ENCODE data around the gene COG5.

Gene COG5

GRCh38 chr7:107505997-107506673 lies 57.6 kb downstream of the COG5 start:
- no peak for DNase-seq (ENCODE audit: low read depth)

GRCh38 chr7:107505362-107505761 lies 58.4 kb downstream of the COG5 start:
- DNase-seq (ENCODE audit: low read depth) = no peak

DNA sequence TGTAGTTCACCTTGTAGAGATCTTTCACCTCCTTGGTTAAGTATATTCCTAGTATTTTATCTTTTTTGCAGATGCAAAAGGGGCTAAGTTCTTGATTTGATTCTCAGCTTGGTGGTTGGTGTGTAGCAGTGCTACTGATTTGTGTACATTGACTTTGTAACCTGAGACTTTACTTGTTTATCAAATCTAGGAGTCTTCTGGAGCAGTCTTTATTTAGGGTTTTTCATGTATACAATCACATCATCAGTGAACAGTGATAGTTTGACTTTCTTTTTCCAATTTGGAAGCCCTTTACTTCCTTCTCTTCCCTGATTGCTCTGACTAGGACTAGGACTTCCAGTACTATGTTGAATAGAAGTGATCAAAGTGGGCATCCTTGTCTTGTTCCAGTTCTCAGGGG lies 60.0 kb downstream of the COG5 start:
- DNase-seq (ENCODE audit: low read depth) = no peak

DNA sequence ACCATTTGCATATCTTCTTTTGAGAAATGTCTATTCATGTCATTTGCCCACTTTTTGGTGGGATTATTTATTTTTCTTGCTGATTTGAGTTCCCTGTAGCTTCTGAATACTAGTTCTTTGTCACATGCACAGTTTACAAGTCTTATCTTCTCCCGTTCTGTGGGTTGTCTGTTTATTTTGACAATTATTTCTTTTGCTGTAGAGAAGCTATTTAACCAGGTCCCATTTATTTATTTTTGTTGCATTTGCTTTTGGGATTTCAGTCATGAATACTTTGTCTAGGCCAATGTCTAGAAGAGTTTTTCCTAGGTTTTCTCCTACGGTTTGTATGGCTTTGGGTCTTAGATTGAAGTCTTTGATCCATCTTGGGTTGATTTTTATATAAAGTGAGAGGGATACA lies 60.9 kb downstream of the COG5 start:
- no peak for DNase-seq (ENCODE audit: low read depth)

DNA sequence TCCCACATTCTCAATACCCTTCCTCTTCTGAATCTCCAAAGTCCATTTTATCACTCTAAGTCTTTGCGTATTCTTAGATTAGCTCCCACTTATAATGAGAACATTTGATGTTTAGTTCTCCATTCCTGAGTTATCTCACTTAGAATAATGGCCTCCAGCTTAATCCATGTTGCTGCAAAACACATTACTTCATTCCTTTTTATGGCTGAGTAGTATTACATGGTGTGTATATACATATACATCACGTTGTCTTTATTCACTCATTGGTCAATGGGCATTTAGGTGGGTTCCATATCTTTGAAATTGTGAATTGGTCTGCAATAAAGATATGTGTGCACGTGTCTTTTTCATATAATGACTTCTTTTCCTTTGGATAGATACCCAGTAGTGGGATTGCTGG lies 61.6 kb downstream of the COG5 start:
- DNase-seq (ENCODE audit: low read depth) = no peak

DNA sequence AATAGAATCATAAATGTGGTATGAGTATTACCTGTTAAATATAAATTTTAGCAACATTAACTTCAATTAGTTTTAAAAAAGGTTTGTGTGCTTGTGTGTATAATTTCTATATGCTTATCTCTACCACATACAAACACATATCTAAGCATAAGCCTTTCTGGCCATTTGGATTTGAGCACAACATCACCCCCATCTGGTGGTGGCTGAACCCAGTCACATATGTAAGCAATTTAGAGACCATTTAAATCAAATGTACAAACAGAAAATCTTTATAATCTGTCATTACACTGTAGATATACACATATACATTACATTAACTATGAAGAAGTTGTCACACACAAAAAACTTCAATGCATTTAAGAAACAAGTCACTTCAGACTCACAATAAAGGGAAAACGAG lies 62.1 kb downstream of the COG5 start:
- no peak for DNase-seq (ENCODE audit: low read depth)

DNA sequence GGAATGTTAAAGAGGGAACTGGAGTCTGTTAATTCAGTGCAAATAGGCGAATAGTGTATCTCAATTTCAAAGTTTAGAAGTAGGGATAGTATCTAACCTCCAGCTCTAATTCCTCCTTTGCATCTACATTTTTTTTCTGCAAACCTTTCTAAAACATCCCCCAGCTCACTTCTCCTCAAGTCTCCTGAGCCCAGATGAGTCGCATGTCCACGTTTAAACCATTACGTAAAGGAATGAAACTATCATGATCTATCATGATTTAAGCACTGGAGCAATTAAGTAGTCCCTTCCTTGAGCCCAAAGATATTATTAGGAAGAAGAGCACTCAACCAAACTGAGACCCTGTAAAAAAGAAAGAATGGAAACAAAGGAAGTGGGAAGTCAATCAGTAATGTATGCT lies 64.0 kb downstream of the COG5 start:
- DNase-seq (ENCODE audit: low read depth) = no peak

DNA sequence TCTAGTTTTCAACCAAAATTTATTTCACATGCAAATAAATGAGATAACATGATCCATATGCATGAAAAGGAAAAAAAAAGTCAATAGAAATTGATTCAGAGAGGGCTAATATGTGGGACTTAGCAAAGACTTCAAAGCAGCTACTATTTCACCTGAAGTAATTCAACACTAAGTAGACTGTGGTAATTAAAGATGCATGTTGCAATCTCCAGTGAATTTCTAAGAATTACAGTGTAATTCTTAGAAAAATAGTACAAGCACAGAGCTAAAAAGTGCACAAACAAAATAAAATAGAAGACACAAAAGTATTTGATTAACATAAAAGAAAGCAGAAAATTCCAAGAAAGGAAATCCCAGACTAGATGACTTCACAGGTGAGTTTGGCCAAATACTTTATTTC lies 68.2 kb downstream of the COG5 start:
- DNase-seq (ENCODE audit: low read depth) = no peak

- DNase-seq (ENCODE audit: low read depth) = no peak
Observed at GRCh38 chr7:107494884-107495283, 68.8 kb downstream of the COG5 start.

- no peak for DNase-seq (ENCODE audit: low read depth)
Observed at GRCh38 chr7:107494315-107494751, 69.4 kb downstream of the COG5 start.

GRCh38 chr7:107492875-107493274 lies 70.8 kb downstream of the COG5 start:
- DNase-seq (ENCODE audit: low read depth) = no peak

- DNase-seq (ENCODE audit: low read depth) = no peak
Observed at GRCh38 chr7:107486041-107486440, 77.7 kb downstream of the COG5 start.

- no peak for DNase-seq (ENCODE audit: low read depth)
Observed at GRCh38 chr7:107482571-107482970, 81.1 kb downstream of the COG5 start.

DNA sequence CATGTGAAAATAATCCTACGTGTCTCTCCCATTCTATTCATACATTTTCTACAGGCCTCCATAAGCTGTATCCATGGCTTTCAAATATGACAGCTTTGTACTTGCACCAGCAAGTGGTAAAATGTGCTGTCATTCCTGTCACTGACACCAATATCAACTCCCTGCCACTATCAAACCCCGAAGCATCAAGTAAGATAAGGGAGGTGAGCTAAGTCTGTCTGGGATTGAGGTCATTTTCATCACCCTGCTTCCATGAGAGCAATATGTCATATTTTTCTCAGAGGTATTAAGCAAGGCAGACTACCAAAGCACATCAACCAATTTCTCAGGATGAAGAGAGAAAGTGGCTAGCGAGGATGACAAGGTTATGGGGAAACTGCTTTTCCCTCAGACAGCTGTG lies 82.8 kb downstream of the COG5 start:
- no peak for DNase-seq (ENCODE audit: low read depth)

DNA sequence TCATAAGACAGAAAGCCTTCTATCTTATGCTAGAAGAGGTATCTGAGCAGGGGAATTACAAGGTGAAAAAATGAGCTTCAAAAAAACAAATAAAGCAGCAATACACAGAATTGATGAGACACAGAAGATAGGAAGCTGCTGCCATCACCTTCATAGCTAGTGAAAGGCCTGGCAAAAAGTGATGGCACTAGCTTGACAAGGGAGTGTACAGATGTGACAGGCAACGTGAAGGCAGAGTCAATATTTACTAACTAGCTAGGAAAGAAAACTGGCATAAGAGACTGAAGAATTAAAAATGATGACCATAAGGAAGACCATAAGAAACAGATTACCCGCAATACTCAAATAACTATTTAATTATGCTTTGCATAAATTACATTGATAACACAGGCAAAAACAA lies 84.4 kb downstream of the COG5 start:
- DNase-seq (ENCODE audit: low read depth) = no peak

DNA sequence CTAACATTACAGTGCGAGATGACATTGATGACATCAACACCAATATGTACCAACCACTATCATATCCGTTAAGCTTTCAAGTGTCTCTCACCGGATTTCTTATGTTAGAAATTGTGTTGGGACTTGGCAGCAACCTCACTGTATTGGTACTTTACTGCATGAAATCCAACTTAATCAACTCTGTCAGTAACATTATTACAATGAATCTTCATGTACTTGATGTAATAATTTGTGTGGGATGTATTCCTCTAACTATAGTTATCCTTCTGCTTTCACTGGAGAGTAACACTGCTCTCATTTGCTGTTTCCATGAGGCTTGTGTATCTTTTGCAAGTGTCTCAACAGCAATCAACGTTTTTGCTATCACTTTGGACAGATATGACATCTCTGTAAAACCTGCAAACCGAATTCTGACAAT lies 89.6 kb downstream of the COG5 start:
- no peak for DNase-seq (ENCODE audit: low read depth)

GRCh38 chr7:107472116-107472515 lies 91.6 kb downstream of the COG5 start:
- DNase-seq (ENCODE audit: low read depth) = no peak

DNA sequence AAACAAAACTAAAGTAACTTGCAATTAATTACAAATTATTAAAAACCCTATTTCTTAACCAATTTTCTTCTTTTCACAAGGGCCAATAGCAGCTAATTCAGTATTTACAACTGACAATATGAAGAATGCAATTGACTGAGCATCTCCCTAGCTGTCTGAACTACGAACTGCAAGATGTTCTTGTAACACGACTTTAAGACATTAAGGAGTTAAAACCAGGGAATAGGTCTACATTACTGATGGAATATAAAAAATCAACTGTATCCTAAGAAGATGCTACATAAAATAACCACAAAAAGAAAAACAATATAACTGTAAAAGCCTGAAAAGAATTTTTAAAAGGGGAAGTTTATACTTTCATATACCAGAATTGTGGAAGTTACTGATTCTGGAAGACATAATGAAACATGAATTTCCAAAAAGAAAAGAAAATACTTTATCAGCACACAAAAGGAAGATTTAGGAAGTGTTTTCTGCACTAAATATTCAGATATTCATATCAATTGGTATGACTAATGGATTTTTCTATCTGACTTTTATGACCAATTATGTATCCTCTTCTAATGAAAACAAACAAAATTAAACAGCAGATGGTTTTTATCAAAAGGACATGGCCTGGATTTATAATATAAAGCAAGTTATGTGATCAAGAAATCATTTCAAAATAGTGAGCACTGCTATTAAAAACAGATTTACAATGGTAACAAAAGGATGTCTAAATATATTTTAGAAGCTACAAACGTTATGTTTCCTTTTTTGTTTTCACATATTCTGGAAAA lies 92.2 kb downstream of the COG5 start:
- DNase-seq (ENCODE audit: low read depth) = no peak

DNA sequence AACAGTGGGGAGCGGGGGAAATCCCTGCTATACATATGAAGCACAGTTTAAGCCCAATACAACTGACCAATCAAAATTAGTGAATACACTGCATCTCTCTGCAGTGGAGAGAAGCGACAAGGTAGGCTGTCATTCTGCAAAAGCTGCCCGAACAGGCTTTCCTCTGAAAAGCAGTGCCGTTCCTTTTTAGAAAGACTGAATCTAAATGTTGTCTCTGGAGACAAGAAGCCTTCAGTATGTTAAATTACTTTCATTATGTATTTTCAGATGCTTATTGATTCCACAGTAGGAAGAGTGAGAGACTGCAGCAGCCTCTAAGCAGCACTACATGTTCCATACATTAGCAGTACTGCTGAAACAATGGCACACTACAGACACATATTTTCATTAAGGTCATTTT lies 93.8 kb downstream of the COG5 start, which contains the start of gene GPR22:
Gene GPR22, plus strand, starts transcription at position 129 of the 400 bp plus-strand sequence. CDS start 4,004 bp downstream, outside the sequence.
- no peak for DNase-seq (ENCODE audit: low read depth)

DNA sequence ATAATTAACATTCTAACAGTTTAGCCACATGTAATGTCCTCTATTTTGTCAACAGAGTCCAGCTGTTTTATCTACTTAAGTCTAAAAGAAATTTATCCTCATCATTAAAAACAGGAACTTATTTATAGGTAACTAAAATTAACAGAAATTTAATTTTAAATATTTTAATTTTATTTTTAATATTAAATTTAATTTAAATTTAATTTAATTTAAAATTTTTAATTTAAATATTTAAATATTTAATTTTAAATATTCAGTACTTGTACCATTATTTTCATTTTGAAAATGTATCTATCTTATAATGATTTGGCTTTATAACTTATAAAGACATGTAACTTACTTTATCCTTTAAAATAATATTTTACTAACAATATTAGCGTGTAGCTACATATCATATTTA lies 94.9 kb downstream of the COG5 start:
- DNase-seq (ENCODE audit: low read depth) = no peak

DNA sequence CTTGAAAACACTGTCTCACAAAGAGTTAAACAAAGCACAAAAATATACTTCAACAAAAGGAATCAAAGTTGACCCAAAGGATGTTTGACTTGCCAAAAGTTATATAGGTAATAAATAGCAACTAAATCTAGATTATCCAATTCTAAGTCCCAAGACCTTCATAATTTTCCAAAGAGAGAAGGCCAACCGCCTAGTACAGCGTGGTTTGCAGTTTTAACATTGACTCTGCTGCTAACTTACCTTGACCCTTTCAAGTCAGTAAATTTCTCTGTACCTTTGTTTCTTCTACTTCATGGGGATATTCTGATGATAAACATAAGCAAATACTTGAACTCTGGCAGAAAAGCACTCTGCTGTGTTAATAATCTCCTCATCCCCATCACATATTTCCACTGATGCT lies 95.7 kb downstream of the COG5 start:
- DNase-seq (ENCODE audit: low read depth) = no peak

GRCh38 chr7:107464666-107465226 lies 99.0 kb downstream of the COG5 start:
- no peak for DNase-seq (ENCODE audit: low read depth)
